CD4-positive, CD25-positive, alpha-beta regulatory T cell (primary cell): Measurements from ENCODE around the gene ATP6V0E1. TPM values are rescaled to one million over a fixed set of nuclear protein-coding genes. Genes with fewer than 3 reads are reported as not detected.
"Not testable (repeated sequence)": the region's sequence is repeated elsewhere in the genome, so short reads cannot be mapped to it uniquely, and the experiment has no call there.

Experiments
- ATAC-seq, 2 donors: fragments of 150-1000 bp; cut with Tn5 transposase; one replicate each; pipeline ENCODE4 v1.10.0; 2021; ENCODE audit warnings: low read depth in 2 of 2, moderate number of reproducible peaks in 2 of 2, moderate library complexity in 1 of 2
- DNase-seq, 3 donors: peaks; one replicate each; pipeline versions ENCODE4 v3.0.0 to v3.0.0-alpha.2; 2012 to 2022; ENCODE audit warnings: mixed read lengths in 1 of 3
- H3K27ac ChIP-seq: one replicate; pipeline ENCODE4 v1.7.0; 2013; ENCODE audit warnings: mild to moderate bottlenecking, low read length; ENCODE audit not compliant: insufficient read depth, poor library complexity, severe bottlenecking
- H3K27me3 ChIP-seq: one replicate; pipeline ENCODE4 v1.7.0; 2013; ENCODE audit warnings: low read length; ENCODE audit not compliant: control insufficient read depth, insufficient read depth
- H3K36me3 ChIP-seq: one replicate; pipeline ENCODE4 v1.7.0; 2013; ENCODE audit warnings: mild to moderate bottlenecking, low read length, moderate library complexity; ENCODE audit not compliant: control insufficient read depth, insufficient read depth
- H3K4me1 ChIP-seq: 2 replicates; pipeline ENCODE4 v1.7.0; 2013; ENCODE audit warnings: mild to moderate bottlenecking, low read length; ENCODE audit not compliant: insufficient read depth, control insufficient read depth, poor library complexity, severe bottlenecking
- H3K4me3 ChIP-seq: one replicate; pipeline ENCODE4 v1.7.0; 2013; ENCODE audit warnings: low read depth, mild to moderate bottlenecking, low read length, moderate library complexity
- H3K9me3 ChIP-seq, 2 experiments: 1 replicate in 1 of 2; 2 replicates in 1 of 2; pipeline ENCODE4 v1.7.0; 2013; ENCODE audit warnings: low read length in 2 of 2, mild to moderate bottlenecking in 1 of 2, moderate library complexity in 1 of 2; ENCODE audit not compliant: control insufficient read depth in 2 of 2
- H3K27ac Mint-ChIP-seq, 3 donors: one replicate each; pipeline ENCODE4 v1.8.0; 2020 to 2022; ENCODE audit warnings: mild to moderate bottlenecking in 3 of 3, mixed read lengths in 3 of 3, moderate library complexity in 2 of 3
- H3K27me3 Mint-ChIP-seq: one replicate; pipeline ENCODE4 v1.8.0; 2022; ENCODE audit warnings: mild to moderate bottlenecking, mixed read lengths
- H3K36me3 Mint-ChIP-seq: one replicate; pipeline ENCODE4 v1.8.0; 2020; ENCODE audit warnings: mixed read lengths
- H3K4me1 Mint-ChIP-seq, 4 donors: one replicate each; pipeline ENCODE4 v1.8.0; 2020 to 2022; ENCODE audit warnings: mixed read lengths in 4 of 4, mild to moderate bottlenecking in 1 of 4
- H3K4me3 Mint-ChIP-seq, 4 donors: one replicate each; pipeline ENCODE4 v1.8.0; 2020 to 2022; ENCODE audit warnings: mild to moderate bottlenecking in 4 of 4, mixed read lengths in 4 of 4, moderate library complexity in 3 of 4
- H3K9me3 Mint-ChIP-seq, 7 donors: one replicate each; pipeline ENCODE4 v1.8.0; 2020 to 2022; ENCODE audit warnings: mixed read lengths in 7 of 7, mild to moderate bottlenecking in 3 of 7, moderate library complexity in 2 of 7
- polyA plus RNA-seq, 4 donors: library from polyadenylated mRNA; unstranded; fragments of 300-500 nt; fragmentation: Illumina TruSeq; gene quantifications; one replicate each; pipeline ENCODE4 v1.2.3, GENCODE V29; 2021
- total RNA-seq: library from RNA; stranded (reverse); gene quantifications from one replicate; pipeline ENCODE4 v1.2.3, GENCODE V29; 2022

The ATP6V0E1 gene
- total and polyA plus RNA-seq, 5 donors from 2014 or later = 106 to 691 (median 499) TPM

- not testable (repeated sequence) for ATAC-seq, H3K4me3 ChIP-seq, H3K27ac ChIP-seq, H3K4me3 Mint-ChIP-seq, H3K9me3 ChIP-seq, DNase-seq, H3K27me3 ChIP-seq, H3K4me1 ChIP-seq, H3K27me3 Mint-ChIP-seq, H3K9me3 Mint-ChIP-seq
- peak overlapping the region; percentile 49 to 88 (median 78) for H3K27ac Mint-ChIP-seq
- peaks cover 28% of the 10 kb centered on the region for H3K36me3 Mint-ChIP-seq
- peaks cover 27% of the 10 kb centered on the region for H3K36me3 ChIP-seq
- H3K4me1 Mint-ChIP-seq = peaks cover 25 to 60% (median 40%) of the 10 kb centered on the region in 4 donors
Measured at GRCh38 chr5:173017087-173017486, 33.5 kb downstream of the ATP6V0E1 start.

DNA sequence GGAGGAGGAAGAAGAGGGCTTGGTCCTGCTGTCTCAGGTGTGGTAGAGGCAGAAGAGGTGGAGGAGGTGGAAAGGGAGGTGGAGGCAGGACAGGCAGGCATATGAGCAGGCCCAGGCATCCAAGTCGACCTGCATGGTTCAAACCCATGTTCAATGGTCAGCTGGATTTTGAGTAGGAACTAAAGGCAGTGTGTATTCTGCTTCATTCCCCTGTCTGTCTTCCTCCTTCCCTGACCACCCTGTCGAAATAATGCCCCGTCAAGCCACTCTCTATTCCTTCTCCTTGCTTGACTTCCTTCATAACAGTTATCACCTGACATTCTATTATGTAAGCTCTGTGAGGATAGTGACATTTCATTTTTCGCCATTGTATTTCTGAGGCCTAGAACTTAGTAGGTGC lies 34.8 kb downstream of the ATP6V0E1 start:
- Histone ChIP-seq H3K4me3 (no peak overlapping the region), H3K27me3 (no peaks in the 10 kb centered on the region), H3K9me3 (no peaks in the 10 kb centered on the region), H3K27ac (no peak overlapping the region), H3K4me1 (peaks cover 3% of the 10 kb centered on the region), H3K36me3 (peaks cover 33% of the 10 kb centered on the region)
- no peak overlapping the region for H3K27ac Mint-ChIP-seq
- H3K27me3 Mint-ChIP-seq = no peaks in the 10 kb centered on the region
- H3K4me3 Mint-ChIP-seq = no peak overlapping the region
- no peak for DNase-seq
- peaks cover 34% of the 10 kb centered on the region for H3K36me3 Mint-ChIP-seq
- peaks cover 0 to 2% (median 0%) of the 10 kb centered on the region in 7 donors for H3K9me3 Mint-ChIP-seq
- peaks cover 25 to 56% (median 41%) of the 10 kb centered on the region in 4 donors for H3K4me1 Mint-ChIP-seq
- ATAC-seq = no peak

- peaks cover 0 to 2% (median 0%) of the 10 kb centered on the region in 7 donors for H3K9me3 Mint-ChIP-seq
- H3K36me3 ChIP-seq = peaks cover 40% of the 10 kb centered on the region
- H3K4me1 Mint-ChIP-seq = peaks cover 22 to 46% (median 37%) of the 10 kb centered on the region in 4 donors
- H3K9me3 ChIP-seq = no peaks in the 10 kb centered on the region
- H3K4me3 ChIP-seq = no peak overlapping the region
- no peak for ATAC-seq
- no peak overlapping the region for H3K27ac ChIP-seq
- H3K4me1 ChIP-seq = peaks cover 3% of the 10 kb centered on the region
- H3K27ac Mint-ChIP-seq = peak overlapping the region in 1 of 3 donors; percentile 27
- no peak for DNase-seq
- no peaks in the 10 kb centered on the region for H3K27me3 ChIP-seq
- no peak overlapping the region for H3K4me3 Mint-ChIP-seq
- peaks cover 39% of the 10 kb centered on the region for H3K36me3 Mint-ChIP-seq
- no peaks in the 10 kb centered on the region for H3K27me3 Mint-ChIP-seq
Measured at GRCh38 chr5:173020154-173020581, 36.6 kb downstream of the ATP6V0E1 start.

DNA sequence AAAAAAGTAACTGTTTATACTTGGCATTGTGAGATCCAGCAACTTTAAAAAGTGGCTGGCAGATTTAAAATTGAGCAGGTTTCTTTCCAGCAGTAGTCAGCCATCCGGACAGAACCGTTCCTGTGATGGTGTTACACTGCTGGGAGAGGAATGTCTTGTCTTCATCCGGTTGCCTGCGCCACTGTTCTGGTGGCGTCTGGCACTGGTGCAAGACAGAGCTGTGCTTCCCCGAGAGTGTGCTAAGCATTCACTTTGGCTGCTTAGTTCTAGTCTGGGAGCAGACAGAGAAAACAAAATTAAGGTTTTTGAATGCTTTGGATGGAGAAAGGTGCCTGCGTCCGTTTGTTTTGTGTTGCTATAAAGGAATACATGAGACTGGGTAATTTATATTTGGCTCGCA lies 37.1 kb downstream of the ATP6V0E1 start:
- H3K27ac Mint-ChIP-seq = no peak overlapping the region
- no peak for DNase-seq
- no peaks in the 10 kb centered on the region for H3K4me1 ChIP-seq
- H3K9me3 ChIP-seq = no peaks in the 10 kb centered on the region
- H3K36me3 ChIP-seq = peaks cover 40% of the 10 kb centered on the region
- H3K27me3 ChIP-seq = no peaks in the 10 kb centered on the region
- H3K4me1 Mint-ChIP-seq = peaks cover 22 to 43% (median 36%) of the 10 kb centered on the region in 4 donors
- H3K9me3 Mint-ChIP-seq = peaks cover 0 to 2% (median 0%) of the 10 kb centered on the region in 7 donors
- no peak overlapping the region for H3K27ac ChIP-seq
- H3K4me3 Mint-ChIP-seq = no peak overlapping the region
- no peak overlapping the region for H3K4me3 ChIP-seq
- H3K27me3 Mint-ChIP-seq = no peaks in the 10 kb centered on the region
- peaks cover 39% of the 10 kb centered on the region for H3K36me3 Mint-ChIP-seq
- ATAC-seq = no peak

DNA sequence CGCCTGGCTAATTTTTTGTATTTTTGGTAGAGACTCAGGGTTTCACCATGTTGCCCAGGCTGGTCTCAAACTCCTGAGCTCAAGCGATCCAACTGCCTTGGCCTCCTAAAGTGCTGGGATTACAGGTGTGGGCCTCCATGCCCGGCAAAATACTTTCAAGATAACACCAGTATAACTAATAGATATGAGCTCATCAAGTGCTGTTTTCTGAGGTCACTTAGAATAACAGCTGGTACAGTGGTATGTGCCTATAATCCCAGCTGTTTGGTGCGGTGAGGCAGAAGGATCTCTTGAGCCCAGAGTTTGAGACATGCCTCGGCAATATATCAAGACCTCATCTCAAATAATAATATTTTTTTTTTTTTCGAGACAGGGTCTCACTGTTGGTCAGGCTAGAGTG lies 42.1 kb downstream of the ATP6V0E1 start:
- H3K27ac Mint-ChIP-seq = peak overlapping the region; percentile 32 to 55 (median 39)
- peaks cover 0 to 2% (median 0%) of the 10 kb centered on the region in 7 donors for H3K9me3 Mint-ChIP-seq
- H3K27ac ChIP-seq = no peak overlapping the region
- peak overlapping the region in 1 of 4 donors; percentile 12 for H3K4me3 Mint-ChIP-seq
- H3K4me1 ChIP-seq = peaks cover 20% of the 10 kb centered on the region
- no peak overlapping the region for H3K4me3 ChIP-seq
- H3K36me3 Mint-ChIP-seq = peaks cover 26% of the 10 kb centered on the region
- H3K9me3 ChIP-seq = no peaks in the 10 kb centered on the region
- ATAC-seq (no peak), DNase-seq (no peak)
- H3K4me1 Mint-ChIP-seq = peaks cover 10 to 25% (median 16%) of the 10 kb centered on the region in 4 donors
- H3K27me3 Mint-ChIP-seq = no peaks in the 10 kb centered on the region
- H3K27me3 ChIP-seq = no peaks in the 10 kb centered on the region
- peaks cover 21% of the 10 kb centered on the region for H3K36me3 ChIP-seq

DNA sequence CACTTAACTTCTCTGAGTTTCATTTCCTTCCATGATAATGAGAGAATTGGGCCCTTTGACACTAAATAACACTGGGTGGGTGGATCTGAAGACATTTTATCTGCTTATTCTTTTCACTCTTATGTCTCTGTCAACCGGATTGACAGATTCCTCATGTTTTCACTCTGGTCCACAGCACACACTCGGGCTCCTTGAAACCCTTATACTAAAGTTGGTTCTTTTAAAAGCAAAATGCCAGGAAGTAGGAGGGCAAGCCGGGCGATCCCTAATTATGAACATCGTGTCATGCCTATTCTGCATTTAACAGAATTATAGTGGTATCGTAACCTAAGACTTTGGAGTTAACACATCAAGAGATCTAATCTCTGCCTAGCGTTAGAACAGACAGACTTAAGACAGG lies 44.3 kb downstream of the ATP6V0E1 start:
- Mint-ChIP-seq H3K27me3 (no peaks in the 10 kb centered on the region), H3K4me1 (peaks cover 10 to 24% (median 14%) of the 10 kb centered on the region in 4 donors), H3K9me3 (peaks cover 0 to 2% (median 0%) of the 10 kb centered on the region in 7 donors), H3K36me3 (peaks cover 8% of the 10 kb centered on the region), H3K27ac (no peak overlapping the region), H3K4me3 (peak overlapping the region in 1 of 4 donors; percentile 10)
- Histone ChIP-seq H3K27ac (peak overlapping the region; percentile 24), H3K36me3 (peaks cover 12% of the 10 kb centered on the region), H3K9me3 (no peaks in the 10 kb centered on the region), H3K4me1 (peaks cover 20% of the 10 kb centered on the region), H3K27me3 (no peaks in the 10 kb centered on the region), H3K4me3 (no peak overlapping the region)
- DNase-seq (no peak), ATAC-seq (no peak)

DNA sequence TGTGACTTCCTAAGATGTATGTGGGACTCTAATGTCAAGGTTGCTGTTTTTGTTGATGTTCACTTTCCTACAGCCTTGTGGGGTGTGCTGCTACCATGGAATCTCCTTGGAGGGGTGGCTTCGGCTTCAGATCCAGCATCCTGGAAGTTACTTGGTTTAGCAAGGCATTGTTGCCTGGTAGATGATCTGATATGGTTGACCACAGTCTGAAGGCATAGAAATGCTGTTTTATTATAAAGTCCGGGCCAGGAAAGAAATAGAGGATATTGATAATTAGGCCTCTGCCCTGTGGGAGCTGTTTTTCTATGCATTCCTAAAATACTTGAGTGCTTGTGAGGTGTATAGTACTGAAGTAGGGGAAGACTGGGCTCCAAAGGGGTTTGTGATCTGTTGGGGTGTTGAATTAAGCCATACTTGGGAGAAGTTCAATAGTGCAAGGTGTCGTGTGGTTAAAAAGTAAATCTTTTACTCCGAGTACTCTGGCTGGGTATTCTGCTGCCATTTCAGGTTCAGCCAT lies 45.3 kb downstream of the ATP6V0E1 start:
- Histone ChIP-seq H3K27me3 (no peaks in the 10 kb centered on the region), H3K27ac (peak overlapping the region; percentile 26), H3K4me3 (peak overlapping the region; percentile 11), H3K9me3 (no peaks in the 10 kb centered on the region), H3K36me3 (peaks cover 5% of the 10 kb centered on the region), H3K4me1 (peaks cover 20% of the 10 kb centered on the region)
- Mint-ChIP-seq H3K9me3 (peaks cover 0 to 2% (median 0%) of the 10 kb centered on the region in 7 donors), H3K27ac (no peak overlapping the region), H3K4me3 (no peak overlapping the region), H3K27me3 (no peaks in the 10 kb centered on the region), H3K36me3 (peaks cover 3% of the 10 kb centered on the region), H3K4me1 (peaks cover 12 to 28% (median 17%) of the 10 kb centered on the region in 4 donors)
- DNase-seq = no peak
- ATAC-seq = no peak

- ATAC-seq = peak in 1 of 2 donors; percentile 45
- no peaks in the 10 kb centered on the region for H3K9me3 ChIP-seq
Measured at GRCh38 chr5:173029499-173029921, 45.9 kb downstream of the ATP6V0E1 start.

More at GRCh38 chr5:173029499-173029921, 45.9 kb downstream of the ATP6V0E1 start:
- Mint-ChIP-seq H3K27ac (no peak overlapping the region), H3K36me3 (peaks cover 3% of the 10 kb centered on the region), H3K4me1 (peaks cover 15 to 32% (median 20%) of the 10 kb centered on the region in 4 donors), H3K4me3 (no peak overlapping the region), H3K9me3 (peaks cover 0 to 2% (median 0%) of the 10 kb centered on the region in 7 donors), H3K27me3 (no peaks in the 10 kb centered on the region)
- Histone ChIP-seq H3K27me3 (no peaks in the 10 kb centered on the region), H3K27ac (peak overlapping the region; percentile 56), H3K4me3 (peak overlapping the region; percentile 11), H3K36me3 (peaks cover under 1% of the 10 kb centered on the region), H3K4me1 (peaks cover 22% of the 10 kb centered on the region)
- no peak for DNase-seq
